GM10248 (cell line): ENCODE results near the gene KLHL25.

Experiments used
- CTCF ChIA-PET: fragments of 300-600 bp; sonication (Branson Sonifier 250); formaldehyde crosslinking; extraction: SDS; loops from one replicate; lab custom pipeline; 2021; ENCODE audit warnings: antibody characterized with exemption; lab: Yijun Ruan, JAX
- POLR2A ChIA-PET: fragments of 350-650 bp; sonication (Branson Sonifier 250); formaldehyde crosslinking; extraction: SDS; loops from one replicate; lab custom pipeline; 2020; ENCODE audit warnings: antibody characterized with exemption; lab: Yijun Ruan, JAX
- DNase-seq: peaks from one replicate; pipeline ENCODE4 v3.0.0; 2012; ENCODE audit errors: extremely low spot score
- CTCF ChIP-seq: IDR thresholded peaks from 2 replicates; pipeline ENCODE4 v1.5.1; 2012; ENCODE audit warnings: mild to moderate bottlenecking, low read depth; ENCODE audit errors: extremely low read depth, missing control alignments, control extremely low read depth

Gene KLHL25

GRCh38 chr15:85788771-85789495 is 5.8 kb downstream of the KLHL25 start:
- TF ChIP-seq CTCF = no peak
- no peak for DNase-seq
- ChIA-PET POLR2A (no interaction called here), CTCF (interaction anchor here (0.7 to 3.2 kb wide), 7 partner anchors 8 to 62 kb away, joined by 3 to 12 read pairs (median 3); no protein-coding TSS in a partner anchor)

DNA sequence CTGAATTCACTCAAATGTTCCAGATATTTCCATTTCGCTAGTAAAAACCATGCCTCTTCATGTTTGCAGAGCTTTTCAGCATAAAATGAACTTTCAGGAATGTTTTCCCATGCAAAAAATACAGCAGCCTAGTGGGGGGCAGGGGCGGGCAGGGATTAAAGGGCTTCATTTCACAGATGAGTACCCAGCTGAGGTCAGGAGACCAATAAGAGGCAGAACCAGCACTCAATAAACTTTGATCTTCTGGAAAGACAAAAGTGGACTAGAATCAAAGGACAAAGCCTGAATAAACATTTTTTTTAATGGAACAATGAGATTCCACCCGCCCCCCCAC is 8.0 kb downstream of the KLHL25 start:
- TF ChIP-seq CTCF = no peak
- CTCF ChIA-PET = interaction anchor here (1.2 to 1.5 kb wide), 2 partner anchors 34 to 54 kb away, joined by 3 read pairs; no protein-coding TSS in a partner anchor

GRCh38 chr15:85785887-85786780 is 8.6 kb downstream of the KLHL25 start:
- POLR2A ChIA-PET = interaction anchor here (0.7 kb wide), 1 partner anchor 24 kb away, joined by 3 read pairs; no protein-coding TSS in a partner anchor

More for the DNA sequence above, 8.0 kb downstream of the KLHL25 start:
- no peak for DNase-seq
- POLR2A ChIA-PET = no interaction called here

GRCh38 chr15:85782064-85782463 is 12.7 kb downstream of the KLHL25 start:
- no peak for DNase-seq
- no peak for TF ChIP-seq CTCF
- CTCF ChIA-PET = no interaction called here
- POLR2A ChIA-PET = no interaction called here

More at GRCh38 chr15:85785887-85786780, 8.6 kb downstream of the KLHL25 start:
- TF ChIP-seq CTCF = no peak
- DNase-seq = no peak
- CTCF ChIA-PET = interaction anchor here (1.2 to 1.5 kb wide), 2 partner anchors 33 to 55 kb away, joined by 3 read pairs; no protein-coding TSS in a partner anchor

DNA sequence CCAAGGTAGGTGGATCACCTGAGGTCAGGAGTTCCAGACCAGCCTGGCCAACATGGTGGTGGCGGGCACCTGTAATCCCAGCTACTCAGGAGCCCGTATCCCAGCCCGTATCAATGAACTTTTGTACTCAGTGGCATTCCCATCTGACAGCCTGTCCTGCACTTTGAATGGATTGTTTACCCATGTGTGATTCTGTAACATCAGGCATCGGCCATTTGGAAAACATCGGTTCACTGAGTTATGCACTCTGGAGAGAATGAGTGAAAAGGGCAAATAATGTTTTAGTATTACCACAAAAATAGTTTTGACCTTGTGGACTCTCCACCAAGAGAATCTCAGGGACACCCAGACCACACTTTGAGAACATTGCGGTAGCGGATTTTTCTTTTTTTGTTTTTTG is 13.6 kb downstream of the KLHL25 start:
- POLR2A ChIA-PET = no interaction called here
- TF ChIP-seq CTCF = no peak
- DNase-seq = no peak
- CTCF ChIA-PET = interaction anchor here (2.9 kb wide), 1 partner anchor 10 kb away, joined by 12 read pairs; no protein-coding TSS in a partner anchor

DNA sequence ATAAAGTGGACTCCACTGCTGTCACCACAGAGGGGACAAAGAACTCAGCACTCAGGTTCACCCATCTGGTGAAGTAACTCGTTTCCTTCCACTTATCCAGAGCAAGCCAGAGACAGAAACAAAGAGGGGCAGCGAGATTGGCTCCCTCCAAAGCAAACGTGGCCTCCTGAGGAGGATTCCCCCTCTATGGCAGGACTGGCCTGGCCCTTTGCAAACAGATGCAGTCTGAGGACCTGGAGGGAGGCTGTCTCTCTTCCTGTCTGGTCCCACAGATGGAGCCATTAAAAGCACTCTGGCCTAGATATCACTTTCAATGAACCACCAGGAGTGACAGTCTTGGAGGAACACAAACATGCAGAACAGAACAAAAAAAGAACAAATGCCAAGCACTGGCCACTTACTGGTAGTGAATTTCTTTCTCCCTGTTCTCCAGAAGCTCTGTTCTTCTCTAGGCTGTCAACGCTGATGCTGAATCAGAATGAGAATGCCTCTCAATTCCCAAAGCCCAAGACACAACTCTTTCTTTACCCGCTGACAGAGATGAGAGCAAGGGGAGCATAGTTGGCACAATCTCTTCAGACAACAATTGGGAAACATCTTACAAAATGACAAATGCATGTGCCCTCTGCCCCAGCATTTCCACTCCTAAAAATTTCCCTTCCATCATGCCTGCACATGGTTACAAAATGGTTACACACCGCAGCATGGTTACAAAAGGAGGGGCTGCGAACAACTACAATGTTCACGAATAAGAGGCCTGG is 14.3 kb downstream of the KLHL25 start:
- CTCF ChIA-PET = interaction anchor here (2.9 kb wide), 1 partner anchor 10 kb away, joined by 12 read pairs; no protein-coding TSS in a partner anchor
- no peak for TF ChIP-seq CTCF
- DNase-seq = no peak

More for the DNA sequence above, 14.3 kb downstream of the KLHL25 start:
- POLR2A ChIA-PET = no interaction called here
